ENCODE measurements around the gene ABCA1. TPM values are rescaled to one million over a fixed set of nuclear protein-coding genes. Genes with fewer than 3 reads are reported as not detected.

ABCA1 gene
- total RNA-seq, 1 donor from 2014 or later, result 20.8 TPM

DNA sequence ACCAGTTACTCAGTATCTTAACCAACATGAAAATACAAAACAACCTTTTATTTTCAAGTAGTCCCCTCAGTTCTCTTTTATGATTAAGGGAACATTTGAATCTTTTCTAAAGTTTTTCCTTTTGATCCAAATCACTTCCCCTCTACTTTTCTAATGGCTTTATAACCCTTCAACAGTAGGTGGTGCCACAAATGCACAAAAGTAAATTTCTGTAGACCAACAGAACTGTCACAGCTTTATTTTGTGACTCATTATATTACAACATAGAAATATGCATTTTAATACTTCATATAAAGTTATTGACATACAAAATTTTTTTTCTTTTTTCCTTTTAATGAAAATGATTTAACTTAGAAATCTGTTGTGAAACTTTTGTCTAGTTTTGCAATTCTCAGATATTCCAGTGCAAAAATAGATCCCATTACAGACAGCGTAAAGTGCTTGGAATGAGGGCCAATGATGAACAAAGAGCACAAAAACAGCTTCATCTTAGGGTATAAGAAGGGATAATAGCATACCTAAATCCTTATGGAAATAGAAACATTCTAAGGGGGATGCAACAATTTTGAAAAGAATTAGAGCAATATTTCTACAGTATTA is 147.1 kb downstream of the ABCA1 start:
- Mint-ChIP-seq H3K27me3 (no peaks in the 10 kb centered on the region), H3K4me1 (ENCODE audit: unreplicated experiment) (no peaks in the 10 kb centered on the region), H3K4me3 (no peak overlapping the region), H3K9me3 (no peaks in the 10 kb centered on the region), H3K27ac (no peak overlapping the region), H3K36me3 (peaks cover 9% of the 10 kb centered on the region)
- DNase-seq (ENCODE audit: extremely low spot score, unreplicated experiment), result no peak
- TF ChIP-seq CTCF (conservative IDR thresholded peaks at IDR 0.05), result peak; percentile 71

DNA sequence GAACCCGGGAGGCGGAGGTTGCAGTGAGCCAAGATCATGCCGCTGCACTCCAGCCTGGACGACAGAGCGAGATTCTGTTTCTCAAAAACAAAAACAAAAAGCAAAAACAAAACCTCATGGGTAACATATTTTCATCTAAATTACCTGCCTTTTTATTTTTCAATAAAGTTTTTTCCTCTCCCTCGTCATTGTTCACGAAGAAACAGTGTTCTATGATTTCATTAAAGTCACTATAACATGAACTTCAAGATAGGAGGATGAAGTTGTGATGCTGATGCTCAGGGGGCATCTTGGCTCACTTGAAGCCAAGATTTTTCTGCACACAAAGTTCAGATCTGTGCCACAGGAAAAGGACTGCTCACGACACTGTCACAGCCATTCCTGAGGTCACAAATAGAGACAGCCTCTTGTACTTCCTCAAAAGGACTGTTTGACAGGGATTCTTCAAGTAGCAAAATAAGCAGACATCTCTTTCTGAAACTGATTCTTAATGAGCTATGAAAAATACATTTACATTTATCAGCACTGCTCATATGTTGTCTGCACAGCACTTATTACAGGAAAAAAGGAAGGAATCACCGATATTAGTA is 147.9 kb downstream of the ABCA1 start:
- Mint-ChIP-seq H3K27ac (no peak overlapping the region), H3K4me3 (no peak overlapping the region), H3K27me3 (no peaks in the 10 kb centered on the region), H3K9me3 (no peaks in the 10 kb centered on the region), H3K4me1 (ENCODE audit: unreplicated experiment) (no peaks in the 10 kb centered on the region), H3K36me3 (peaks cover 3% of the 10 kb centered on the region)
- no peak for DNase-seq (ENCODE audit: extremely low spot score, unreplicated experiment)
- no peak for TF ChIP-seq CTCF (conservative IDR thresholded peaks at IDR 0.05)

DNA sequence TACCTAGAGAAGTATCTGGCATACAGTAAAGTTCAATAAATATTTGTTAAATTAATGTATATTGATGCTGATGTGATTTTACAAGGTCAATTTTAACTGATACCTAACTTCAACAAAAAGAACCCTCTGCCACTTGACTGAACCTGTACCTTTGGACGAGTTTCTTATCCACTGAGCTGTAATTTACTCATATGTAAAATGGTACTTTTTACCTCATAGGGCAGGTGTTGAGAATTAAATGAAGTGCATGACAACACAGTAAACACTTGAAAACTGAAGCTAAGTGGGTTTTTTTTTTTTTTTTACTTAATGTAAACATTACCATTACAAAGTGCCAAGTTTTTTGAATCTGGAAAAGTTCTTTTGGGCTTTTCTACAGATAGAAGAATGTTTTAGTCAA is 148.6 kb downstream of the ABCA1 start:
- Mint-ChIP-seq H3K4me1 (ENCODE audit: unreplicated experiment) (no peaks in the 10 kb centered on the region), H3K27ac (no peak overlapping the region), H3K27me3 (no peaks in the 10 kb centered on the region), H3K4me3 (no peak overlapping the region), H3K9me3 (no peaks in the 10 kb centered on the region), H3K36me3 (peaks cover 2% of the 10 kb centered on the region)
- TF ChIP-seq CTCF (conservative IDR thresholded peaks at IDR 0.05), result no peak
- DNase-seq (ENCODE audit: extremely low spot score, unreplicated experiment), result no peak

GRCh38 chr9:104778802-104779201 is 149.2 kb downstream of the ABCA1 start:
- H3K9me3 Mint-ChIP-seq, result no peaks in the 10 kb centered on the region
- H3K4me1 Mint-ChIP-seq (ENCODE audit: unreplicated experiment), result no peaks in the 10 kb centered on the region
- no peaks in the 10 kb centered on the region for H3K36me3 Mint-ChIP-seq
- no peaks in the 10 kb centered on the region for H3K27me3 Mint-ChIP-seq
- H3K27ac Mint-ChIP-seq, result no peak overlapping the region
- TF ChIP-seq CTCF (conservative IDR thresholded peaks at IDR 0.05), result no peak
- H3K4me3 Mint-ChIP-seq, result no peak overlapping the region
- DNase-seq (ENCODE audit: extremely low spot score, unreplicated experiment), result no peak

DNA sequence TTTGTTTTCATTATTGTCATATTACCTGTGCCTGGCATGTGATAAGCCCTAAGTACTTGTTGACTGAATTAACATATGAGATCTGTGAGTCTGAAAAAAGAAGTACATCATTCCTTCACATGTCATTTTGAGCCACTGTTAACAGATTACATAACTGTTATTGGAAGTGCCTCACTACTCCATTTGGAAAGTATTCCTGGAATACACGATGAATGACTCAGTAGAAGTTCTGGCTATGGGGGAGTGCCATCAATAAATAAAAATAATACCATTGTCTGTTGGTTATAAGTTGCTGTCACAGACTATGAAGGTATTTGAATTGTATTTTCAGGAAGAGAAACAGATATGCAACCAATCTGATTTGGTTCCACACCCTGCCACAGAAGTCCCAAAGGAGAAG is 151.2 kb downstream of the ABCA1 start:
- Mint-ChIP-seq H3K27ac (no peak overlapping the region), H3K27me3 (no peaks in the 10 kb centered on the region), H3K4me1 (ENCODE audit: unreplicated experiment) (no peaks in the 10 kb centered on the region), H3K36me3 (no peaks in the 10 kb centered on the region), H3K4me3 (no peak overlapping the region), H3K9me3 (no peaks in the 10 kb centered on the region)
- no peak for TF ChIP-seq CTCF (conservative IDR thresholded peaks at IDR 0.05)
- DNase-seq (ENCODE audit: extremely low spot score, unreplicated experiment), result no peak
